Fibroblast of lung (primary cell): ENCODE results near the gene HSF2BP. TPM values are rescaled to one million over a fixed set of nuclear protein-coding genes. Genes with fewer than 3 reads are reported as not detected.

Experiments
- DNase-seq, 2 donors: peaks; one replicate each; pipeline versions ENCODE4 v3.0.0 to v3.0.0-alpha.2; 2010; ENCODE audit warnings: low read depth in 2 of 2
- H2AFZ ChIP-seq: 2 replicates; pipeline ENCODE4 v1.5.1; 2012; ENCODE audit warnings: low read length, control low read depth, inconsistent platforms
- H3K27ac ChIP-seq: 2 replicates; pipeline ENCODE4 v1.5.1; 2011; ENCODE audit warnings: low read length, control low read depth; ENCODE audit not compliant: insufficient read depth
- H3K27me3 ChIP-seq: 2 replicates; pipeline ENCODE4 v1.5.1; 2011; ENCODE audit warnings: mild to moderate bottlenecking, low read length; ENCODE audit not compliant: control insufficient read depth, insufficient read depth
- H3K36me3 ChIP-seq: 2 replicates; pipeline ENCODE4 v1.5.1; 2011; ENCODE audit warnings: low read length; ENCODE audit not compliant: control insufficient read depth, insufficient read depth
- H3K4me1 ChIP-seq: 2 replicates; pipeline ENCODE4 v1.5.1; 2011; ENCODE audit warnings: low read length; ENCODE audit not compliant: control insufficient read depth, insufficient read depth; ENCODE audit errors: extremely low read depth
- H3K4me2 ChIP-seq: 2 replicates; pipeline ENCODE4 v1.5.1; 2011; ENCODE audit warnings: low read length, control low read depth; ENCODE audit not compliant: insufficient read depth; ENCODE audit errors: extremely low read depth
- H3K4me3 ChIP-seq, 4 experiments: fragments of 200-600 bp in 1 of 4; sonication (generic) in 1 of 4; replicated peaks in 1 of 4; 2 replicates each; pipeline ENCODE4 v1.5.1; 2011 to 2016; ENCODE audit warnings: low read length in 4 of 4, low read depth in 3 of 4, mild to moderate bottlenecking in 3 of 4, control low read depth in 2 of 4, inconsistent platforms in 1 of 4, mixed read lengths in 1 of 4; ENCODE audit not compliant: insufficient read depth in 1 of 4; ENCODE audit errors: control extremely low read depth in 1 of 4
- H3K79me2 ChIP-seq: 2 replicates; pipeline ENCODE4 v1.5.1; 2012; ENCODE audit warnings: mild to moderate bottlenecking, low read length, inconsistent platforms; ENCODE audit not compliant: control insufficient read depth, insufficient read depth
- H3K9ac ChIP-seq: 2 replicates; pipeline ENCODE4 v1.5.1; 2011; ENCODE audit warnings: mild to moderate bottlenecking, low read length, control low read depth; ENCODE audit not compliant: insufficient read depth
- H3K9me3 ChIP-seq: 2 replicates; pipeline ENCODE4 v1.5.1; 2012; ENCODE audit warnings: low read depth, low read length; ENCODE audit not compliant: control insufficient read depth, insufficient read depth
- H4K20me1 ChIP-seq: 2 replicates; pipeline ENCODE4 v1.5.1; 2011; ENCODE audit warnings: low read length; ENCODE audit not compliant: control insufficient read depth, insufficient read depth; ENCODE audit errors: extremely low read depth
- CTCF ChIP-seq, 2 donors: IDR thresholded peaks in 1 of 2; conservative IDR thresholded peaks in 1 of 2; 1 replicate in 1 of 2; 2 replicates in 1 of 2; pipeline ENCODE4 v1.5.1; 2011 to 2012; ENCODE audit warnings: low read length in 2 of 2, control low read depth in 1 of 2, inconsistent platforms in 1 of 2, low read depth in 1 of 2, mild to moderate bottlenecking in 1 of 2
- EZH2 ChIP-seq: IDR thresholded peaks from 2 replicates; pipeline ENCODE4 v1.5.1; 2012; ENCODE audit warnings: low read length, control low read depth, mild to moderate bottlenecking; ENCODE audit errors: missing control alignments
- polyA plus RNA-seq, 2 donors: library from polyadenylated mRNA; depleted of rRNA in 1 of 2; stranded (reverse) in 1 of 2; unstranded in 1 of 2; fragments of >200 nt; gene quantifications; 2 replicates each; pipeline ENCODE4 v1.2.1, GENCODE V29; 2011 to 2012; ENCODE audit warnings: missing spikeins in 1 of 2
- total RNA-seq: library from RNA; depleted of rRNA; stranded (reverse); fragments of >200 nt; gene quantifications from 2 replicates; pipeline ENCODE4 v1.2.1, GENCODE V29; 2014

Gene HSF2BP
- total and polyA plus RNA-seq, 2 donors (not counting 1 experiment from before 2014, with no cell fraction given): 0.70 to 1.2 TPM

GRCh38 chr21:43663033-43663432 is 3.7 kb upstream of the HSF2BP start:
- Histone ChIP-seq H3K4me1 (peaks cover 5% of the 10 kb centered on the region), H3K36me3 (peaks cover 4% of the 10 kb centered on the region), H3K27me3 (no peaks in the 10 kb centered on the region), H3K9me3 (no peaks in the 10 kb centered on the region), H3K4me3 (no peak overlapping the region), H4K20me1 (peaks cover 2% of the 10 kb centered on the region), H3K9ac (no peak overlapping the region), H2AFZ (no peak overlapping the region), H3K79me2 (peaks cover 41% of the 10 kb centered on the region), H3K4me2 (no peak overlapping the region), H3K27ac (no peak overlapping the region)
- TF ChIP-seq EZH2: no peak
- no peak for TF ChIP-seq CTCF (conservative IDR thresholded peaks at IDR 0.05 in 1 of 2, IDR thresholded peaks at IDR 0.05 in 1 of 2; ENCODE audit: low read depth in 1 of 2, low read length in 2 of 2)
- no peak for DNase-seq

GRCh38 chr21:43662286-43662685 is 3.0 kb upstream of the HSF2BP start:
- Histone ChIP-seq H3K36me3 (peaks cover 4% of the 10 kb centered on the region), H3K4me3 (no peak overlapping the region), H3K4me2 (no peak overlapping the region), H3K27ac (no peak overlapping the region), H3K27me3 (no peaks in the 10 kb centered on the region), H2AFZ (no peak overlapping the region), H3K9ac (no peak overlapping the region), H3K9me3 (no peaks in the 10 kb centered on the region), H3K79me2 (peaks cover 41% of the 10 kb centered on the region), H4K20me1 (peaks cover 2% of the 10 kb centered on the region), H3K4me1 (peaks cover 5% of the 10 kb centered on the region)
- no peak for TF ChIP-seq EZH2
- TF ChIP-seq CTCF (conservative IDR thresholded peaks at IDR 0.05 in 1 of 2, IDR thresholded peaks at IDR 0.05 in 1 of 2; ENCODE audit: low read depth in 1 of 2, low read length in 2 of 2): no peak
- DNase-seq: no peak

- H3K79me2 ChIP-seq: peaks cover 23% of the 10 kb centered on the region
- TF ChIP-seq EZH2: no peak
- TF ChIP-seq CTCF (conservative IDR thresholded peaks at IDR 0.05 in 1 of 2, IDR thresholded peaks at IDR 0.05 in 1 of 2; ENCODE audit: low read depth in 1 of 2, low read length in 2 of 2): no peak
- peak overlapping the region; percentile 92 for H3K4me2 ChIP-seq
- peak overlapping the region; percentile 87 for H3K27ac ChIP-seq
- DNase-seq: no peak
- H3K27me3 ChIP-seq: no peaks in the 10 kb centered on the region
- H3K4me1 ChIP-seq: peaks cover 6% of the 10 kb centered on the region
- peak overlapping the region in 1 of 4 experiments; percentile 93 for H3K4me3 ChIP-seq
- no peaks in the 10 kb centered on the region for H3K36me3 ChIP-seq
- H3K9me3 ChIP-seq: no peaks in the 10 kb centered on the region
- no peaks in the 10 kb centered on the region for H4K20me1 ChIP-seq
- peak overlapping the region; percentile 89 for H2AFZ ChIP-seq
- H3K9ac ChIP-seq: peak overlapping the region; percentile 87
Observed at GRCh38 chr21:43658769-43659135, 536 bp downstream of the HSF2BP start.
